Mucosa of rectum (tissue), 2 donors: Measurements from ENCODE around the gene CLDN34.
A peak's percentile ranks its signal among the peaks of the same experiment; 100 is the strongest.

Experiments used
- H3K27ac ChIP-seq, 2 donors: one replicate each; pipeline ENCODE4 v1.7.0; 2013; ENCODE audit warnings: inconsistent platforms in 2 of 2, low read depth in 2 of 2, low read length in 2 of 2
- H3K27me3 ChIP-seq, 2 donors: one replicate each; pipeline ENCODE4 v1.7.0; 2013; ENCODE audit warnings: low read length in 2 of 2; ENCODE audit not compliant: control insufficient read depth in 2 of 2, insufficient read depth in 2 of 2
- H3K36me3 ChIP-seq, 2 donors: one replicate each; pipeline ENCODE4 v1.7.0; 2013; ENCODE audit warnings: low read length in 2 of 2; ENCODE audit not compliant: control insufficient read depth in 2 of 2, insufficient read depth in 2 of 2
- H3K4me1 ChIP-seq, 2 donors: one replicate each; pipeline ENCODE4 v1.7.0; 2013; ENCODE audit warnings: low read length in 2 of 2, mild to moderate bottlenecking in 1 of 2; ENCODE audit not compliant: control insufficient read depth in 2 of 2, insufficient read depth in 2 of 2
- H3K4me3 ChIP-seq, 2 donors: one replicate each; pipeline ENCODE4 v1.7.0; 2013; ENCODE audit warnings: low read length in 2 of 2
- H3K9ac ChIP-seq, 2 donors: one replicate each; pipeline ENCODE4 v1.7.0; 2013; ENCODE audit warnings: low read length in 2 of 2, low read depth in 1 of 2, mild to moderate bottlenecking in 1 of 2
- H3K9me3 ChIP-seq, 2 donors: one replicate each; pipeline ENCODE4 v1.7.0; 2013; ENCODE audit warnings: low read length in 2 of 2; ENCODE audit not compliant: control insufficient read depth in 2 of 2
- donor health status: healthy.
- donor health status: Normal muscosa, but diverticular disease.

Gene CLDN34

DNA sequence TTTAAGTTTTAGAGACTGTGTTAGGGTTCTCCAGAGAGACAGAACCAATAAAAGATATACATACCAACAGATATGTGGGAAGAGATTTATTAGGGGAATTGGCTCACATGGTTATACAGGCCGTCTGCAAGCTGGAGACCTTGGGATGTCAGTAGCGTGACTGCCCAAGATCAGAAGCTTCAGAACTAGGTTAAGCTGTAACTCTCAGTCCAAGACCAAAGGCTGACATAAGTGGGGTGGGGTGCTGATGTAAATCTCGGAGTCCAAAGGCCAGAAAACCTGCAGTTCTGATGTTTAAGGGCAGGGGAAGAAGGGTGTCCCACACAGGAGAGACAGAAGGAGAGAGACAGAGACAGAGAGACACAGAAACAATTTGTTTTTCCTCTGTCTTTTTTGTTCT is 10.5 kb downstream of the CLDN34 start:
- H3K9me3 ChIP-seq, result no peaks in the 10 kb centered on the region
- no peak overlapping the region for H3K4me3 ChIP-seq
- H3K36me3 ChIP-seq, result no peaks in the 10 kb centered on the region
- no peaks in the 10 kb centered on the region for H3K4me1 ChIP-seq
- no peaks in the 10 kb centered on the region for H3K27me3 ChIP-seq
- H3K27ac ChIP-seq, result no peak overlapping the region
- H3K9ac ChIP-seq, result no peak overlapping the region

- Histone ChIP-seq H3K9ac (no peak overlapping the region), H3K27ac (no peak overlapping the region), H3K4me3 (no peak overlapping the region)
These were observed 13.2 kb downstream of the CLDN34 start for GRCh38 chrX:9980401-9980800.

DNA sequence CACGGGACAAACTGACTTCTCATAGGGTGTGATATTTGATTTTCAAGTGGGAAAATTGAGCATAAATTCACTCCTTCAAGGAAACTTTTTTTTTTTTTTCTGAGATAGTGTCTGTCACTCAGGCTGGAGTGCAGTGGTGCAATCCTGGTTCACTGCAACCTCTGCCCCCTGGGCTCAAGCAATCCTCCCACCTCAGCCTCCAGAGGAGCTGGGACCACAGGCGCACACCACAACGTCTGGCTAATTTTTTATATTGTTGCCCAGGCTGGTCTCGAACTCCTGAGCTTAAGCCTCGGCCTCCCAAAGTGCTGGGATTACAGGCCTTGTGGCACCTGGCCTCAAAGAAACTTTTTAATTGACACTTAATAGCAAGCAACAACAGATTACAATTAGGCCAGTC is 13.8 kb downstream of the CLDN34 start:
- peak overlapping the region; percentile 9 to 41 for H3K27ac ChIP-seq
- H3K36me3 ChIP-seq, result no peaks in the 10 kb centered on the region
- H3K4me1 ChIP-seq, result no peaks in the 10 kb centered on the region
- H3K9me3 ChIP-seq, result no peaks in the 10 kb centered on the region
- H3K4me3 ChIP-seq, result no peak overlapping the region
- H3K27me3 ChIP-seq, result no peaks in the 10 kb centered on the region
- H3K9ac ChIP-seq, result no peak overlapping the region

More at GRCh38 chrX:9980401-9980800, 13.2 kb downstream of the CLDN34 start:
- H3K36me3 ChIP-seq, result no peaks in the 10 kb centered on the region
- H3K9me3 ChIP-seq, result no peaks in the 10 kb centered on the region
- H3K4me1 ChIP-seq, result no peaks in the 10 kb centered on the region
- H3K27me3 ChIP-seq, result no peaks in the 10 kb centered on the region

DNA sequence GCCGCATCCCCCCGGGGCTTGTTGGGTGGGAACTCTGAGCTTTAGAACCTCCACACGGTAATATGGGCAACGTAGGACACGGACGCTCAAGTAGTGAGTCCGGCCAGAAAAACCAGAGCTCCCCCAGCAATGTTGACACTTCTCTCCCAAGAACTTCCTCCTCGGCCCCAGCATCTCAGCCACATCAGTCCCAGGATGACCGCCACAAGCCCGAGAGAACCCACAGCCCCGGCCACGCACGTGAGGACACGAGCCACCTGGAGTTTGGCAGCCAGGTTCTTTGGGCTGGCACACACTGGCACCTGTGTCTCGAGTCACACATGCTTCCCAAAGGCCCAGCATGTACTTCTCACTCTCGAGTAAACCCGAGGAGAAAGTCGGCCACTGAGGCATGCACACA is 16.3 kb downstream of the CLDN34 start:
- H3K4me1 ChIP-seq, result no peaks in the 10 kb centered on the region
- no peak overlapping the region for H3K27ac ChIP-seq
- H3K36me3 ChIP-seq, result no peaks in the 10 kb centered on the region

GRCh38 chrX:9983846-9984245 is 16.7 kb downstream of the CLDN34 start:
- Histone ChIP-seq H3K9ac (no peak overlapping the region), H3K36me3 (no peaks in the 10 kb centered on the region), H3K27ac (no peak overlapping the region), H3K4me3 (no peak overlapping the region), H3K9me3 (no peaks in the 10 kb centered on the region), H3K27me3 (no peaks in the 10 kb centered on the region), H3K4me1 (no peaks in the 10 kb centered on the region)

More for the DNA sequence above, 16.3 kb downstream of the CLDN34 start:
- Histone ChIP-seq H3K9me3 (no peaks in the 10 kb centered on the region), H3K9ac (no peak overlapping the region), H3K4me3 (no peak overlapping the region), H3K27me3 (no peaks in the 10 kb centered on the region)

GRCh38 chrX:9988762-9989161 is 21.6 kb downstream of the CLDN34 start:
- Histone ChIP-seq H3K27me3 (no peaks in the 10 kb centered on the region), H3K4me1 (no peaks in the 10 kb centered on the region), H3K27ac (no peak overlapping the region), H3K9ac (no peak overlapping the region), H3K36me3 (no peaks in the 10 kb centered on the region), H3K9me3 (no peaks in the 10 kb centered on the region), H3K4me3 (no peak overlapping the region)

DNA sequence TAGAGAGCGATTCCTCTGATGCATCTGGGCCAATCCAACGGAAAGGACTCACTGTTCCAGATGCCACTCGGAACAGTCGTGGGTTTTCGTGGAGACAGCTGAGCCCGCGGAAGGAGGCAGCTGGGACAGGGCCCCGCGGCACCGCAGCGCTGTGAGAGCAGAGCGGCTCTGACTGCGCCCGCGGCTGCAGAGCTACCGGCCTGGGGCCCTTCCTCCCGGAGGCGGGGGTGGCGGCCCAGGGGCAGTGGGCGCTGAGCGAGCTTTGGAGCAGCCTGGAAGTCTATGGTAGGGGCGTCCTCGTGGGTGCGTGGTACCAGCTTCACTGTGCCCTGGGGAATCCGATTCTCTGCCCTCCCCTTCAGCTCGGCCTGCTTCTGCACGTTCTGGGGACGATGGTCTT is 24.9 kb downstream of the CLDN34 start:
- no peaks in the 10 kb centered on the region for H3K27me3 ChIP-seq

DNA sequence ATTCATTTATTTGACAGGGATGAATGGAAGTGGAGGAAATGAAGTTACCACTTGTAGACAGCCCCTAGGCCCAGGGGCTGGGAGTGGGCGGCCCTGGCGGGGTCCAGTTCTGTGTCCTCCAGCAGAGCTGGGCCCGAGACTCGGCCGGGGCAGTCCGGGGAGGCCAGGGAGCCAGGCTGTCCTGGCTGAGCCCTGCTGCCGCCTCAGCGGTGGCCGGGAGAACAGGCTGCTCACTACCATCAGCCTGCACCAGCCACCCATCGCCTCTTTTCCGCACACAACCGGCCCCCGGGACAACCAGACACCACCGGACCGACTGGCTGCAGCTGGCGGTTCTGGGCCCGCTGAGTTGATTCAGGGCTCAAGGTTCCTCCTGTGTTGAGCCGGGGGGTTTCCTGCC is 25.6 kb downstream of the CLDN34 start:
- H3K36me3 ChIP-seq, result no peaks in the 10 kb centered on the region
- no peak overlapping the region for H3K4me3 ChIP-seq
- H3K27me3 ChIP-seq, result no peaks in the 10 kb centered on the region
- no peak overlapping the region for H3K27ac ChIP-seq
- no peaks in the 10 kb centered on the region for H3K9me3 ChIP-seq
- no peak overlapping the region for H3K9ac ChIP-seq
- no peaks in the 10 kb centered on the region for H3K4me1 ChIP-seq

More for the DNA sequence above, 24.9 kb downstream of the CLDN34 start:
- no peaks in the 10 kb centered on the region for H3K4me1 ChIP-seq
- H3K36me3 ChIP-seq, result no peaks in the 10 kb centered on the region
- H3K4me3 ChIP-seq, result no peak overlapping the region
- no peaks in the 10 kb centered on the region for H3K9me3 ChIP-seq
- no peak overlapping the region for H3K9ac ChIP-seq
- H3K27ac ChIP-seq, result no peak overlapping the region

- Histone ChIP-seq H3K27me3 (no peaks in the 10 kb centered on the region), H3K9me3 (no peaks in the 10 kb centered on the region), H3K36me3 (no peaks in the 10 kb centered on the region), H3K9ac (no peak overlapping the region), H3K4me1 (no peaks in the 10 kb centered on the region), H3K4me3 (no peak overlapping the region), H3K27ac (no peak overlapping the region)
These were observed 28.7 kb downstream of the CLDN34 start for GRCh38 chrX:9995855-9996339.

GRCh38 chrX:9997041-9997440 is 29.9 kb downstream of the CLDN34 start:
- Histone ChIP-seq H3K9ac (no peak overlapping the region), H3K27me3 (no peaks in the 10 kb centered on the region), H3K4me3 (no peak overlapping the region), H3K36me3 (no peaks in the 10 kb centered on the region), H3K9me3 (no peaks in the 10 kb centered on the region), H3K4me1 (no peaks in the 10 kb centered on the region), H3K27ac (no peak overlapping the region)

DNA sequence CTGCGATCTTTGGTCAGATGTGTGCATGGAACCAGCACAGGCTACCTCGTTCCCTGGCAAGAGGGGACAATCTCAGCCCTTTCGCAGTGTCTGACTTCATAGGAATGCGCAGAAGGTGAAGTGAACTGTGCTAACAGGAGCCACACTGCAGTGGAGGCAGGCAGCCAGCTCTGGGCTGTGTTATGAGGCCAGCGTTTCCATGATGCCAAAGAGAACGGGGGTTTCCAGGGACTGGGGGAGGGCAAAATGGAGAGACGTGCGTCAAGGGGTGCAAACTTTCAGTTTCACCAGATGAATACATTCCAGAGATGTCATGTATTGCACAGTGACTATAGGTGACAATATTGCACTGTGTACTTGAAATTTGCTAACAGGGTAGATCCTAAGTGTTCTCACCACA is 30.4 kb downstream of the CLDN34 start:
- H3K36me3 ChIP-seq, result no peaks in the 10 kb centered on the region
- no peaks in the 10 kb centered on the region for H3K27me3 ChIP-seq
- H3K4me3 ChIP-seq, result no peak overlapping the region
- H3K9ac ChIP-seq, result no peak overlapping the region
- H3K4me1 ChIP-seq, result no peaks in the 10 kb centered on the region
- H3K27ac ChIP-seq, result no peak overlapping the region
- no peaks in the 10 kb centered on the region for H3K9me3 ChIP-seq
